Measurements from ENCODE around the gene ABCB9. TPM values are rescaled to one million over a fixed set of nuclear protein-coding genes. Genes with fewer than 3 reads are reported as not detected.

ABCB9 gene
- total RNA-seq, 1 donor = 12.1 TPM

- no peak for TF ChIP-seq CTCF (IDR thresholded peaks at IDR 0.05; ENCODE audit: insufficient read depth, low read depth, low read length)
- DNase-seq (ENCODE audit: low read depth) = no peak
- no peak overlapping the region for H3K4me3 ChIP-seq (ENCODE audit: low read depth, low read length)
Observed at GRCh38 chr12:123005081-123005626, 38.9 kb upstream of the ABCB9 start.

DNA sequence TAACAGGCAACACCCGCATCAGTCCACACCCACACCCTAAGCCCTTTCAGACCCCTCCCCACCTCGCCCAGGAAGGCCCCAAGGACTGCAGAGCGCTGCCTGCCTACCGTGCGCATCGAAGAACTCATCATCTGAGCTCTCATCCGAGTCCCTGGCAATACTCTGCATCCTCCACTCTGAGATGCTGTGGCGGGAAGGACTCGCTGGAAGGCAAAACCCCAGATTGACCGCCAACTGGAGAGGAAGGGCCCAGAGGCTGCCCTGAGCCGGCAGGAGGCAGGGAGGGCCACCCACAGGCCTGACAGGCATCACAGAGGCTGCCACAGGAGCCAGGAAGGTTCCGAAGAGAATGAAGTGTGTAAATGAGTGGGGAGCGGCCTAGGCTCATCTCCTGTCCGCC is 38.0 kb upstream of the ABCB9 start:
- no peak overlapping the region for H3K4me3 ChIP-seq (ENCODE audit: low read depth, low read length)
- TF ChIP-seq CTCF (IDR thresholded peaks at IDR 0.05; ENCODE audit: insufficient read depth, low read depth, low read length) = no peak
- DNase-seq (ENCODE audit: low read depth) = no peak

- no peak for TF ChIP-seq CTCF (IDR thresholded peaks at IDR 0.05; ENCODE audit: insufficient read depth, low read depth, low read length)
- H3K4me3 ChIP-seq (ENCODE audit: low read depth, low read length) = no peak overlapping the region
- no peak for DNase-seq (ENCODE audit: low read depth)
Observed at GRCh38 chr12:123003257-123003656, 37.0 kb upstream of the ABCB9 start.

- H3K4me3 ChIP-seq (ENCODE audit: low read depth, low read length) = no peak overlapping the region
- TF ChIP-seq CTCF (IDR thresholded peaks at IDR 0.05; ENCODE audit: insufficient read depth, low read depth, low read length) = no peak
- DNase-seq (ENCODE audit: low read depth) = no peak
Observed at GRCh38 chr12:123001464-123001863, 35.2 kb upstream of the ABCB9 start.

DNA sequence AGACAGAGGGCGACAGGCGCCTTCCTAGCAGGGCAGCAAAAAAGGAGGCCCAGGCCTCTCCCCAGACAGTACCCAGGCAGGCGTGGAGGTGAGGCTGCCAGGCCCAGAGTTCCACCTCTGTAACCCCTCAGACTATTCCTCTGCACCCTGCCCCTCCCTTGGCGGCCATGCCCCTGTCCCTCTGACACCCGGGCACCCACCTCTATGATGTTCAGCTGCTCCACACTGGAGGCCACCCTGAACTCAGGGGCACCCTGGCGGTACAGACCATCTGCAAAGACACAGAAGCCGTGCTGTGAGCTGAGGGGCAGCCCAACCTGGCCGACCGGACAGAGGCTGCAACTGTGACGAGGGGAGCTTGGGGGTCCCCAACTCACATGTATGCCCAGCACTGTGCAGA is 34.3 kb upstream of the ABCB9 start:
- H3K4me3 ChIP-seq (ENCODE audit: low read depth, low read length) = no peak overlapping the region
- no peak for TF ChIP-seq CTCF (IDR thresholded peaks at IDR 0.05; ENCODE audit: insufficient read depth, low read depth, low read length)
- no peak for DNase-seq (ENCODE audit: low read depth)

DNA sequence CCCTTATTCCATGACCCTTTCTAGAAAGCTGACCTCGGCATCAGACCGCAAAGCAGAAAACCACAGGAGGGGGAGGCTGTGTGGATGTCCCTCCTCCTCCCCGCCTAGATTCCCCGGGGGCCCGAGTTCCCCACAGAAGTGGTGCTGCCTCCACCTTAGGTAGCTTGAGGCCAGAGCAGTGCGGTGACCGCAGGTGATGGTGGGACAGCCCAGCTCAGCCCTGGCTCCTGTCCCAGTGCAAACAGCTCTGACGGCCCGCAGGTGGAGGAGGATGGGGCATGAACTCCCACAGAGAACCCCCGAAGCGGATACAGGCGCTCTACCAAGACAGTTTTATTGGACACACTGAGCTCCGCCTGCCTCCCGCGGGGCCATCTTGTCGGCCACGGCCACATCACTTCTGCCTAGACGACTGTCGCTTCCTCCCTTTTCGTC is 33.7 kb upstream of the ABCB9 start:
- TF ChIP-seq CTCF (IDR thresholded peaks at IDR 0.05; ENCODE audit: insufficient read depth, low read depth, low read length) = no peak
- no peak for DNase-seq (ENCODE audit: low read depth)
- H3K4me3 ChIP-seq (ENCODE audit: low read depth, low read length) = no peak overlapping the region
